HG03039 (cell line): ENCODE data around the gene CIT.

Source experiments
- ATAC-seq: cut with Tn5 transposase; IDR thresholded peaks from one replicate; pipeline ENCODE4 v1.9.1; 2021; ENCODE audit warnings: mild to moderate bottlenecking, moderate library complexity; ENCODE audit not compliant: unreplicated experiment

CIT gene

GRCh38 chr12:119804011-119804641 is 73.0 kb downstream of the CIT start:
- ATAC-seq, result no peak

DNA sequence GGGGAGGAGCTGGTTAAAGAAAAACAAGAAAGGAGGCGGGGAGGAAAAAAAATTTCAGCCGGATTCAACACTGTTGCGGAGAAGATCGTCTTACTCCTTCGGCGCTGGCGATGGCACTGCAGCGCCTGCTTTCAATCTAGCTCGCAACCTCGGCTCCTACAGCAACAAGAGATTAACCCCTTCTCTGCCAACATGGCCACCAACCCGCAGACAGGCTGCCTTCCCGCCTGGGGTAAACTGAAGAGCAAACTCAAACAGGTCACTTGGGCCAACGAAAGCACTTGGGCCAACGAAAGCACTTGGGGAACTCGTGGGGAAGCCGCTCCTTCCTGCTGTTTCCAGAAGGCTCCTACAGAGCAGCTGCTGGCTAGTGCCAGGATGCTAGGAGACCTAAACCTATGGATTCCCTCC is 73.7 kb downstream of the CIT start:
- no peak for ATAC-seq

- no peak for ATAC-seq
These were observed 74.6 kb downstream of the CIT start for GRCh38 chr12:119802472-119802871.

DNA sequence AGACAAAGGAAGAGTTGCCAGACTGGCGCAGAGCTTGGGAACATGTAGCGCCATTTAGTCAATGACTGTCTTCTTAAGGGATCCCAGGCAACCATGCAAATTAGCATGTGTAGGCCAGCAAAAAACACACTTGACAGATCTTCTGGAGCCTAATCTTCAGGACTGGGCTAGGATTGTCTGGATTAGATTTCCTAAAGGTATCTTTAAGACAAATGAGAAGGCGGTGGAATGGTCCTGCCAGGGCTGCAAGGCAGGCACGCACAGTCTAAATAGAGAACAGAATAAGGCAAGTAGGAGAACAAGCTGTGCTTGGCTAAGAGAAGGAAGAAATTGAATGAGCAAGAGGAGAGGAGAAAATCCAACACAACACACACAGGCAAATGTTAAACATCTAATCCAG is 80.0 kb downstream of the CIT start:
- no peak for ATAC-seq

- no peak for ATAC-seq
These were observed 80.8 kb downstream of the CIT start for GRCh38 chr12:119796292-119796691.

- ATAC-seq, result no peak
These were observed 85.7 kb downstream of the CIT start for GRCh38 chr12:119791453-119791852.

DNA sequence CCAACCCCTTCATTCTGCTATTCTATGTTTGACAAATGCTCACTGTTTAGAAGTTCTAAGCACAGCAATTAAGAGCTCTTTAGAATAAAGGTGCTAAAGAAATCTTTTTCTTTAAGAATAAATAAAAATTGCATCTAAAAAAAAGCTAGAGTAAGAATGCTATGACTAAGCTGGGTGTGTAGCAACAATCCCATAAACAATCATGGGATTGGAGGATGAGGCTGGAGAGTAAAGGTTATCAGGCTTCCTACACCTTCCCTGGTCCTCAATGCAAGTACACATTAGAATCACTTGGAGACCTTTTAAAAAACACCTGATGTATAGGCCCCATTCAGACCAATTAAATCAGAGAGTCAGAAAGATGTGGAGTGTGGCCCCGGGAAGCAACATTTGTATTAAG is 88.3 kb downstream of the CIT start:
- ATAC-seq, result no peak

DNA sequence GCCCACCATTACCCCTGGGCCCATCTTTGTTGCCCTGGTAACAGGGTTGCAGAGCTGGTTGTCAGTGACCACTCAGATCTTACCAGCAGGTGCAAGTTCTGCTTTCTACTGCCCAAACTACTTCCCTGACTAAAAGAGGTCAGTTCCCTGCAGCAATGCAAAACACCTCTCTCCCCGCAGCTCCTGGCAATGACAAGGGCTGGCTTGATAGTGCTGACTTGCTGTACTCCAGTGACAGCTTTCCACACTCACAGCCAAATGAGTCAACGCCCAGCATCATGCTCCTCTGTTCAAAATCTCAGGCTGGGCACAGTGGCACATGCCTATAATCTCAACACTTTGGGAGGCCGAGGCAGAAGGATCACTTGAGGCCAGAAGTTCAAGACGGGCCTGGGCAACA is 90.6 kb downstream of the CIT start:
- ATAC-seq, result no peak

DNA sequence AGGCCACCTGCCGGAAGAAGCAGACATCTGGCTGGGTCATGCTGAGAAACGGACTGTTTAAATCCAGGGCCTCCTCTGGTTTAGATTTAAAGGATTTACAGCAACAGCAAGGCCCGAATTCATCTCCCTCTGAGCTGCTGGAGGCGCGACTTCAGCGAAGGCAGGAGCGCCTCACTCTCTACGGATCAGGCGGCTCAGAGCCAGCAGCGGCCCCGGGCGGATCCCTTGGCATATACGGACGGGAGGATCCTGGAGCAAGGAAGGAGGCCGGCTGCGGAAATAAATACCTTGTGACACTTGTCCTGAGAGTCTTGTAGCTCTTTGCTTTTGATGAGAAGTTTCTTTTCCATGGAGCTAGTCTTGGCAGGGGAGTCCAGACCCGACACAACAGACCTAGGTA is 92.4 kb downstream of the CIT start:
- no peak for ATAC-seq

GRCh38 chr12:119783787-119784186 is 93.3 kb downstream of the CIT start:
- no peak for ATAC-seq

- no peak for ATAC-seq
These were observed 95.3 kb downstream of the CIT start for GRCh38 chr12:119781804-119782203.

DNA sequence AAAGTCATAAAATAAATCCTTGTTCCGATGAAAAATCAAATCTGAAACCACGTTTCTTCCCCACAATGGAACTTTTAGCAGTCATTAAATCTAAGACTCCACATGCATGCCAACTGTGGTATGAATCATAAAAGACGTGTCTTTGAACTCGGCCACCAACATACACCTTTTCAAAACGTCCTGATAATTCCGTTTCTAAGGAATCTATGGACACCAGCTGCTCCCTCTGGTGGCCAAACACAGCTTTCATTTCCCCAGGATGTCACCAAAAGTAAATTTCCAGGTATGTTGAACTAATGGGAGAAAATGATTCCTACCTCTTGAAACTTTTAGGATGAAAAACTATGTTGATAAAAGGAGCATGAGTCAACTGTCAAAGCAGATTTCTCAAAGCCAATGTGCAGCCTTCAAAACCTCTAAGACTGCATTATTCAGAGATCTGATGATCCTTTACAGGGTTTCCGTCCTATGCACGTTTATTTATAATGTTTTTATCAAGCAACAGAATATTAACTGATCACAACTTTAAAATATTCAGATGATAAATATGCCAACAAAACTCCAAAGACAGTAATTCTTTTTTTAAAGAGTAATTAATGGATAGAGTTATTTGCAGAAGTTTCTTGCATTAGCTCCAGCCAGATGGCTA is 96.2 kb downstream of the CIT start:
- no peak for ATAC-seq

GRCh38 chr12:119775246-119775895 is 101.7 kb downstream of the CIT start:
- ATAC-seq, result no peak

DNA sequence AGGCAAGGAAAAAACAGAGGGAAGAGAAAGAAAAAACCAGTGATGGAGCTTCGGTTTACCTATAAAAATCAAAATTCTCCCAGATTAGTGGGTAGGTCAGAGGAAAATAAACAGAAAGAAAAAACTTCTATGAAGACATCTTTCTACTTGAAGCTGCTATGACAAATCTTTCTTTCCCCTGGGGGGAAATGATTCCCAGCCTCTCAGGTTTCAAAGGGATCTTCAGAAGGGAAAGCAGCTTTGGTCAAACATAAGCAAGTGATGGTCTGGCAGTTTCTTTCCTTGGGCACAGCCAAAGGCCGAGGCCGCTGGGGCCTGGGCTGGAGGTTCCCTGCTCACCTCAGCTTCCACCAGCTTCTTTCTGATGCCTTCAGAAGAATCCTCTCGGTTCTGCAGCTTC is 104.7 kb downstream of the CIT start:
- ATAC-seq, result no peak

DNA sequence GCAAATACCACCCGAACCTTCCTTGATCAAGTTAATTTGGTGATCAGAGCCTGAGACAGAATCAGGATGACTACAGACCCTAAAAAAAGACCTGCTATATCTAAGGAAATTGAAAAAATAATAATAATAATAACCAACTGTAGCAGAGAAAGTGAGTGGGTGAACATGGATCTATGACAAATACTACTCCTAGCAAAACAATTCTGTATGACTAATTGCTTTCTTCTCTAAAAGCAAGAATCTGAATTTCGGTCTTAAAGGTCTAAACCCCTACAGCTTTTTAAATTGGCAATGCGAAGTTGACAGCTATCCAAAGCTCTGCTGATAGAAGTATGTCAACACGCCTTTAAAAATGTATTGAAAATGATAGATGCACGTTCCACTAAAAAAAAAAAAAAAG is 107.0 kb downstream of the CIT start:
- no peak for ATAC-seq

DNA sequence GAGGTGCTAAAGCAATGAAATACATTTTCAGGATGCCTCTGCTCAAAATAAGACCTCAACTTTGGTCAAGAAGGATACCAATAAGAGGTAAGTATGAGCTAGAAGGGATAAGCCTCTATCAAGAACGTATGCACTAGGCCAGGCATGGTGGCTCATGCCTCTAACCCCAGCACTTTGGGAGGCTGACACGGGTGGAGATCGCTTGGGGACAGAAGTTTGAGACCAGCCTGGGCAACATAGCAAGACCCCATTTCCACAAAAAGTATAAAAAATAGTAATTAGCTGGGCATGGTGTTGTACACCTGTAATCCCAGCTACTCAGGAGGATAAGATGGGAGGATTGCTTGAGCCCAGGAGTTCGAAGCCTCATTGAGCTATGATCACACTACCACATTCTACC is 114.5 kb downstream of the CIT start:
- no peak for ATAC-seq

- ATAC-seq, result no peak
These were observed 118.4 kb downstream of the CIT start for GRCh38 chr12:119758722-119759121.

- ATAC-seq, result no peak
These were observed 118.9 kb downstream of the CIT start for GRCh38 chr12:119758234-119758633.

DNA sequence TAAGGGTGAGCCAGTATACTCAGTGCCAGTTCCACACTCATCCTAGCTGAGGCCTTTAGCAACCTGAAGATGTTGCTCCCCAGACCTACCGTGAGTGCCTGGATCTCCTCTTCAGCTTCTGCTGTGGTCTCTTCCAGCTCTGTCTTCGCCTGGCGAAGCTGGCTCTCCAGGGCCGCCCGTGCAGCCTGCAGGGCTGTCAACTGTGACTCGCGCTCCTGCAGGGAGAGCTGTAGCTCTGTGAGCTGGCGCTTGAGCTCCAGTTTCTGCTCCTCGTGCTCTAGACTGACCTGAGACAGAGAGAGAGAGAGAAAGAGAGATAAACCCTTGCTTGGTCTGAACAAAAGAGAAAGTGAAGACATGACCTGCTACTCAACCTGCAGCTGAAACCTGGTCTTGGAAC is 125.2 kb downstream of the CIT start:
- ATAC-seq, result no peak

GRCh38 chr12:119749666-119750065 is 127.5 kb downstream of the CIT start:
- no peak for ATAC-seq

DNA sequence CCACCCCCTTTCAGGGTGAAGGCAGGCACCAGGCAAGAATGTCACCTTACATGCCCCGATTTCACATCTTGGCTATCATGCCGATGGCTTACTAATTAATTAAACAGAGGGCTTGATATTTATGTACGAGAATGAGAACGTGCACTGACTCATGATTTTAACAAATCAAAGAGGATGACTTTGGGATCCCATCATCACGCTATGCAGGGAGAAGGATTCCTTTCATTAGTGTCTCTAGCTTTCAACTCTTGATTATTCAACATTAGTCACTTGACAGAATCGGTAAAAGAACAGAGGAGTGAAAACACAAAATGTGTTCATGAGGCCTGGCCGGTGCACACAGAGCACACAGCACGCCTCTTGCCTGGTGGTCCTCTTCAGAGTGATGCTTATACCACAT is 128.6 kb downstream of the CIT start:
- no peak for ATAC-seq

DNA sequence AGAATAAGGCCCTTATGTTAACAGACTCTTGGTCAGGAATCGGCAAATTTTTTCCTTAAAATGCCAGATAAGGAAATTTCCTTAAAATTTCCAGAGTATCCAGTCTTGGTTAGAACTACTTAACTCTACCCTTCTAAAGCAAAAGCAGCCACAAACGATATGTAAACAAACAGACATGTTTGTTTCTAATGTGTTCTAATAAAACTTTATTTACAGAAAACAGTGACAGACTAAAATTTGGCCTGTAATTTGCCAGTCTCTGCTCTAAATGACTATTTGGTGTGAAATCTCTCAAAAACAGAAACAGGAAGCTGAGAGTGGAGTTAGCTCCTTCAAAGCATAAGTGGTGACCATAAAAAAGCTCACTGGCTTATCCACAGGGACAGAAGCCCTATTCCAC is 131.0 kb downstream of the CIT start:
- no peak for ATAC-seq
